Adrenal gland (tissue), 12 donors: Measurements from ENCODE around the gene OR4D9. TPM values are rescaled to one million over a fixed set of nuclear protein-coding genes. Genes with fewer than 3 reads are reported as not detected.
"Not testable (repeated sequence)": the region's sequence is repeated elsewhere in the genome, so short reads cannot be mapped to it uniquely, and the experiment has no call there.

Experiments used
- DNase-seq, 7 donors: peaks; one replicate each; pipeline ENCODE4 v3.0.0-alpha.2; 2019 to 2020
- H3K27ac ChIP-seq, 5 donors: fragments of 200-600 bp; sonication (generic) in 4 of 5; 1 replicate in 3 of 5; 2 replicates in 2 of 5; pipeline versions ENCODE4 v1.5.1 to v1.8.0; 2016 to 2020; ENCODE audit warnings: mild to moderate bottlenecking in 1 of 5
- H3K27me3 ChIP-seq: fragments of 200-600 bp; 2 replicates; pipeline ENCODE4 v1.8.0; 2021
- H3K36me3 ChIP-seq, 2 donors: fragments of 200-600 bp; replicated peaks in 1 of 2; 1 replicate in 1 of 2; 2 replicates in 1 of 2; pipeline versions ENCODE4 v1.5.1 to v1.8.0; 2018 to 2022
- H3K4me1 ChIP-seq, 2 donors: fragments of 200-600 bp; replicated peaks in 1 of 2; 1 replicate in 1 of 2; 2 replicates in 1 of 2; pipeline versions ENCODE4 v1.5.1 to v1.8.0; 2018 to 2021
- H3K4me3 ChIP-seq, 4 donors: fragments of 200-600 bp; sonication (generic) in 3 of 4; one replicate each; pipeline ENCODE4 v1.5.1; 2016 to 2018
- H3K9me3 ChIP-seq, 3 donors: fragments of 200-600 bp; sonication (generic) in 1 of 3; replicated peaks in 1 of 3; 1 replicate in 2 of 3; 2 replicates in 1 of 3; pipeline versions ENCODE4 v1.5.1 to v1.8.0; 2016 to 2021
- CTCF ChIP-seq, 6 experiments: fragments of 450-650 bp in 4 of 6; fragments of 200-600 bp in 2 of 6; sonication (generic) in 1 of 6; IDR thresholded peaks; 1 replicate in 5 of 6; 2 replicates in 1 of 6; pipeline versions ENCODE4 v1.5.1 to v1.8.0; 2016 to 2021; ENCODE audit warnings: antibody characterized with exemption in 6 of 6, mild to moderate bottlenecking in 2 of 6, moderate library complexity in 1 of 6
- POLR2A ChIP-seq, 2 donors: fragments of 450-650 bp; IDR thresholded peaks; one replicate each; pipeline ENCODE4 v1.6.1; 2017; ENCODE audit warnings: antibody characterized with exemption in 2 of 2, mild to moderate bottlenecking in 2 of 2, moderate library complexity in 1 of 2
- WGBS, 4 donors: extraction: QIAGEN DNeasy Blood & Tissue Kit in 2 of 4; methylation state at CpG; one replicate each; pipeline versions ENCODE4 v1.1.5 to v1.1.7; 2013 to 2017; 5-methylcytosine and 5-hydroxymethylcytosine counted together
- intact Hi-C, 2 donors: fragments of 100-400 bp; cut with DNase I; formaldehyde crosslinking; loops; one replicate each; pipeline versions ENCODE4 v1.14.1 to v1.15.0; 2022 to 2023
- polyA plus RNA-seq, 3 donors: library from polyadenylated mRNA; stranded (reverse); fragments of 200-250 nt in 2 of 3; fragments of 350-450 nt in 1 of 3; fragmentation: Illumina TruSeq in 1 of 3; extraction: RNeasy Lipid Tissue Mini Kit (QIAGEN cat#74804) in 1 of 3; gene quantifications; one replicate each; pipeline ENCODE4 v1.2.3, GENCODE V29; 2013 to 2014
- total RNA-seq, 9 donors: library from RNA; depleted of rRNA in 4 of 9; stranded (reverse); fragments of >200 nt in 4 of 9; fragments of 120-200 nt in 1 of 9; fragmentation: NEBNext Ultra II Directional in 1 of 9; extraction: Animal tissue kit (Norgen Biotek cat#: 25700) in 1 of 9; gene quantifications; one replicate each; pipeline versions ENCODE4 v1.1.0 to v1.2.4, GENCODE V29; 2013 to 2023
- donor health status: healthy with polysubstance abuse.
- donor health status: Bipolar disorder and iron deficiency.
- donor health status: DM: yes; HTN: yes; CAD: no.
- donor health status: DM: no; HTN: no; CAD: no.
- donor health status: DM: no; HTN: no; CAD: no.
- donor health status: DM: yes; HTN: yes; CAD: no.

OR4D9 gene
- total and polyA plus RNA-seq, 12 donors: not detected

GRCh38 chr11:59511675-59512074, 336 bp downstream of the OR4D9 start:
- no peak overlapping the region for H3K4me3 ChIP-seq
- WGBS, 4 donors: 39 to 56% (median 50%) methylated on average over 1 of the region's 1 CpG
- H3K27me3 ChIP-seq: no peaks in the 10 kb centered on the region
- no peaks in the 10 kb centered on the region for H3K4me1 ChIP-seq
- no peaks in the 10 kb centered on the region for H3K36me3 ChIP-seq
- H3K27ac ChIP-seq: no peak overlapping the region
- TF ChIP-seq POLR2A (IDR thresholded peaks at IDR 0.05) (no peak), CTCF (IDR thresholded peaks at IDR 0.05) (no peak)
- H3K9me3 ChIP-seq: no peaks in the 10 kb centered on the region
- no peak for DNase-seq
- intact Hi-C loops: no loop called here

- H3K36me3 ChIP-seq, H3K9me3 ChIP-seq, H3K27me3 ChIP-seq, H3K27ac ChIP-seq, intact Hi-C loops, H3K4me3 ChIP-seq, H3K4me1 ChIP-seq, DNase-seq: not testable (repeated sequence)
- 61 to 71% (median 66%) methylated on average over 2 of the region's 2 CpGs for WGBS, 4 donors
Observed at GRCh38 chr11:59520139-59520538, 8.8 kb downstream of the OR4D9 start.

GRCh38 chr11:59520741-59521140, 9.4 kb downstream of the OR4D9 start:
- H3K36me3 ChIP-seq: no peaks in the 10 kb centered on the region
- no peaks in the 10 kb centered on the region for H3K4me1 ChIP-seq
- TF ChIP-seq POLR2A (IDR thresholded peaks at IDR 0.05): no peak
- TF ChIP-seq CTCF (IDR thresholded peaks at IDR 0.05): no peak
- no peak overlapping the region for H3K4me3 ChIP-seq
- no peak for DNase-seq
- H3K9me3 ChIP-seq: no peaks in the 10 kb centered on the region
- no peaks in the 10 kb centered on the region for H3K27me3 ChIP-seq
- no peak overlapping the region for H3K27ac ChIP-seq
- 75 to 77% (median 75%) methylated on average over 5 of the region's 5 CpGs for WGBS, 4 donors
- intact Hi-C loops: no loop called here

DNA sequence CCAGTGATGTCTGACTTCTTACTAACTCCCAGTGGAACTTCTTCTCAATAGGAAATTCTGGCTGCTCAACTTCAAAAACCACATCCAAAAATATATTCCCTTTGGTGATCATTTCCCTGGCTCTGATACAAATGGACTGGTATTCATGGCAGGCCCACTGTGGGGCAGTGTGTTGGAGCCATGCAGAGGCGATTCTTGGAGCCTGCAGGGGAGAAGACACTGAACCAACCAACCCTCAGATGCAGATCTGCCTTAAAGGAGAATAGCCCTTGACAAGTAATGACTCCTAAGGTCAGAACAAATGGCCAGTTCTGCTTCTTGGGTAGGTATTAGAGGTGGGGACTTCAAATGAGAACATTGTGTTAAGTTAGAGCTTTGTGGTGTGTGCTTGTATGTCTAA, 12.2 kb downstream of the OR4D9 start:
- H3K27me3 ChIP-seq: no peaks in the 10 kb centered on the region
- peak in 1 of 7 donors; percentile 11 for DNase-seq
- TF ChIP-seq CTCF (IDR thresholded peaks at IDR 0.05) (no peak), POLR2A (IDR thresholded peaks at IDR 0.05) (no peak)
- intact Hi-C loops: no loop called here
- no peaks in the 10 kb centered on the region for H3K4me1 ChIP-seq
- no peaks in the 10 kb centered on the region for H3K9me3 ChIP-seq
- no peaks in the 10 kb centered on the region for H3K36me3 ChIP-seq
- 33 to 63% (median 41%) methylated on average over 1 of the region's 1 CpG; no CpG with 5 or more reads in 1 of the 4 donors for WGBS, 4 donors
- no peak overlapping the region for H3K4me3 ChIP-seq
- no peak overlapping the region for H3K27ac ChIP-seq

DNA sequence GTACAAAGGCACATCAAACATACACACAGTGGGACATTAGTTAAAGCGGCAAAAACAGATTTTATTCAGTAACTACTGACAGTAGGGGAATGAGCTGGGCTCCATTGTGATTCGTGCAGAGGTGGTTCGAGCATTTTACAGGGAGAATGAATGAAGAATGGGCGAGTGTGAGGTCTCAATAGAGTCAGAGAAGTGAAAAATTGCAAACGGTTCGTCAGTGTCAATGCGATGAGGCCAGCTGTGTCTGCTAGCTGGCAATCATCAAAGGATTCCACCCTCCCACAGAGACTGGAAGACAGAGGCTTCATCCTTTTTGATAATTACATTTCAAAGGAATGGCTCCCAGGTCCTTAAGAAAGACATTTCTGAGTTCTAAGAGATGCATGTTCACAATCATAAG, 17.4 kb downstream of the OR4D9 start:
- no peaks in the 10 kb centered on the region for H3K36me3 ChIP-seq
- no peak overlapping the region for H3K27ac ChIP-seq
- TF ChIP-seq POLR2A (IDR thresholded peaks at IDR 0.05): no peak
- TF ChIP-seq CTCF (IDR thresholded peaks at IDR 0.05): no peak
- no peak for DNase-seq
- WGBS, 4 donors: 61 to 72% (median 66%) methylated on average over 7 of the region's 7 CpGs
- no peaks in the 10 kb centered on the region for H3K4me1 ChIP-seq
- H3K9me3 ChIP-seq: no peaks in the 10 kb centered on the region
- H3K4me3 ChIP-seq: no peak overlapping the region
- intact Hi-C loops: no loop called here
- H3K27me3 ChIP-seq: no peaks in the 10 kb centered on the region
